PC-9 (cell line): Measurements from ENCODE around the gene SELENOV.

ENCODE experiments used
- EZH2 ChIP-seq: fragments of 200-600 bp; sonication (generic); IDR thresholded peaks from 2 replicates; pipeline ENCODE4 v1.8.0; 2017; ENCODE audit warnings: antibody characterized with exemption, low read depth
- TF ChIP-seq, protein P1 (sequence below): fragments of 200-600 bp; sonication (generic); conservative IDR thresholded peaks from 2 replicates; pipeline ENCODE4 v1.6.1; 2017; ENCODE audit warnings: mixed run types, antibody characterized with exemption, mild to moderate bottlenecking, moderate library complexity

DNA sequence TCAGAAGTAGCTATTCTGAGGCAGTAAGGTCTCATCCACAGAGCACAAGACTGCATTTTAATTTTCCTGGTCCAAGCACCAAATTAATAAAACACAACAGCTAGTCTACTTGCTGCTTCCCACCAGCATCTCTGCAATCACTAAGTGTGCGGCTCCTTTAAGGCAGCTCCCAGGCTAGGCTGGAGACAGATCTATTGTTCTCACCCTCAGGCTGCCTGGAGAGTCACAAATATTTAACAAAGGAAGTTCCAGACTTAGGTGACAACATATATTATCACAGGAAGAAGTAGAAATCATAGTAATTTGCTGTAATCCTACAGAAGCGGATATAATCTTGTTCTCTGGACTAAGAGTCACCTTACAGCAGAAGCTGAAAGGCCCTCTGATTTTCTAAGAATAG is 27.3 kb downstream of the SELENOV start:
- TF ChIP-seq, protein P1, sequence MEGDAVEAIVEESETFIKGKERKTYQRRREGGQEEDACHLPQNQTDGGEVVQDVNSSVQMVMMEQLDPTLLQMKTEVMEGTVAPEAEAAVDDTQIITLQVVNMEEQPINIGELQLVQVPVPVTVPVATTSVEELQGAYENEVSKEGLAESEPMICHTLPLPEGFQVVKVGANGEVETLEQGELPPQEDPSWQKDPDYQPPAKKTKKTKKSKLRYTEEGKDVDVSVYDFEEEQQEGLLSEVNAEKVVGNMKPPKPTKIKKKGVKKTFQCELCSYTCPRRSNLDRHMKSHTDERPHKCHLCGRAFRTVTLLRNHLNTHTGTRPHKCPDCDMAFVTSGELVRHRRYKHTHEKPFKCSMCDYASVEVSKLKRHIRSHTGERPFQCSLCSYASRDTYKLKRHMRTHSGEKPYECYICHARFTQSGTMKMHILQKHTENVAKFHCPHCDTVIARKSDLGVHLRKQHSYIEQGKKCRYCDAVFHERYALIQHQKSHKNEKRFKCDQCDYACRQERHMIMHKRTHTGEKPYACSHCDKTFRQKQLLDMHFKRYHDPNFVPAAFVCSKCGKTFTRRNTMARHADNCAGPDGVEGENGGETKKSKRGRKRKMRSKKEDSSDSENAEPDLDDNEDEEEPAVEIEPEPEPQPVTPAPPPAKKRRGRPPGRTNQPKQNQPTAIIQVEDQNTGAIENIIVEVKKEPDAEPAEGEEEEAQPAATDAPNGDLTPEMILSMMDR, result no peak
- no peak for TF ChIP-seq EZH2
